Activated naive CD8-positive, alpha-beta T cell treated with anti-CD3 and anti-CD28 coated beads, Interleukin-2, amount 10 ng/mL, durations not matched to agents 7 days and 5 days (primary cell): ENCODE measurements around the gene ZBP1. TPM values are rescaled to one million over a fixed set of nuclear protein-coding genes. Genes with fewer than 3 reads are reported as not detected.

ENCODE experiments used
- ATAC-seq: fragments of 150-1000 bp; cut with Tn5 transposase; one replicate; pipeline ENCODE4 v1.10.0; 2021; ENCODE audit warnings: low read depth, moderate library complexity
- POLR2A ChIA-PET: fragments of 350-600 bp; sonication (Branson Sonifier 250); formaldehyde crosslinking; loops from one replicate; lab custom pipeline; 2021; ENCODE audit warnings: antibody characterized with exemption; lab: Charles Lee
- DNase-seq: peaks from one replicate; pipeline ENCODE4 v3.0.0; 2021
- H3K27ac Mint-ChIP-seq: one replicate; pipeline ENCODE4 v1.8.0; 2022; ENCODE audit warnings: mild to moderate bottlenecking, mixed read lengths
- H3K27me3 Mint-ChIP-seq: one replicate; pipeline ENCODE4 v1.8.0; 2022; ENCODE audit warnings: mild to moderate bottlenecking, moderate library complexity, mixed read lengths
- H3K36me3 Mint-ChIP-seq: one replicate; pipeline ENCODE4 v1.8.0; 2021; ENCODE audit warnings: mild to moderate bottlenecking, mixed read lengths
- H3K4me1 Mint-ChIP-seq: one replicate; pipeline ENCODE4 v1.8.0; 2021; ENCODE audit warnings: mixed read lengths
- H3K4me3 Mint-ChIP-seq: one replicate; pipeline ENCODE4 v1.8.0; 2022; ENCODE audit warnings: mild to moderate bottlenecking, moderate library complexity, mixed read lengths
- H3K9me3 Mint-ChIP-seq: one replicate; pipeline ENCODE4 v1.8.0; 2021; ENCODE audit warnings: mixed read lengths
- total RNA-seq, 2 experiments: library from RNA; stranded (reverse); gene quantifications; one replicate each; pipeline ENCODE4 v1.2.3, GENCODE V29; 2021

Gene ZBP1
- total RNA-seq, 2 experiments from 2014 or later, result 27.5 to 28.5 TPM

DNA sequence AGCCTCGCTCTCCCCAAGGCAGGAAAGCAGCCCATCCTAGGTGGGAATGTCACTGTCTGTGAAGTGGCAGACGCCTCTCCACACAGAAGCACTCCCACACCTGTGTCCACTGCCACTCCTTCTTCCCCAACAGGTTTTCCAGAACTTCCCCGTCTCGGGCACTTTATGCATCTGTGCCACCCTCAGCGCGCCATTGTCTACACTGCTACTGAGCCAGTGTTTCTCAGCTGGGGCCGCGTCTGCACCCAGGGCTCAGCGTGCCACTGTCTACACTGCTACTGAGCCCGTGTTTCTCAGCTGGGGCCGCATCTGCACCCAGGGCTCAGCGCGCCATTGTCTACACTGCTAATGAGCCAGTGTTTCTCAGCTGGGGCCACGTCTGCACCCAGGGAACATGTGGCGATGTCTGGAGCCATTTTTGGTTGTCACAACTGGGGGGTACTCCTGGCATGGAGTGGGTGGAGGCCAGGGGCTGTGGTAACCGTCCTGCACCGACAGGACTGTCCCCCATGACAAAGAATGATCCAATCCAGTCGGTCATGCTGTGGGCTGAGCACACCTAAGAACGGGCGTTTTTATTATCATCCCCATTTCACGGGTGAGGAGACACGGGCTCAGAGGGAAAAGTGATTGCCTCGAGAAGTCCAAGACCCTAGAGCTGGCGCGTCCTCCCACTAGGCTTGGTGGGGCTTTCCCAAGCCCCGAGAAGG is 41.7 kb upstream of the ZBP1 start:
- Mint-ChIP-seq H3K9me3 (peaks cover 4% of the 10 kb centered on the region), H3K27ac (no peak overlapping the region)

DNA sequence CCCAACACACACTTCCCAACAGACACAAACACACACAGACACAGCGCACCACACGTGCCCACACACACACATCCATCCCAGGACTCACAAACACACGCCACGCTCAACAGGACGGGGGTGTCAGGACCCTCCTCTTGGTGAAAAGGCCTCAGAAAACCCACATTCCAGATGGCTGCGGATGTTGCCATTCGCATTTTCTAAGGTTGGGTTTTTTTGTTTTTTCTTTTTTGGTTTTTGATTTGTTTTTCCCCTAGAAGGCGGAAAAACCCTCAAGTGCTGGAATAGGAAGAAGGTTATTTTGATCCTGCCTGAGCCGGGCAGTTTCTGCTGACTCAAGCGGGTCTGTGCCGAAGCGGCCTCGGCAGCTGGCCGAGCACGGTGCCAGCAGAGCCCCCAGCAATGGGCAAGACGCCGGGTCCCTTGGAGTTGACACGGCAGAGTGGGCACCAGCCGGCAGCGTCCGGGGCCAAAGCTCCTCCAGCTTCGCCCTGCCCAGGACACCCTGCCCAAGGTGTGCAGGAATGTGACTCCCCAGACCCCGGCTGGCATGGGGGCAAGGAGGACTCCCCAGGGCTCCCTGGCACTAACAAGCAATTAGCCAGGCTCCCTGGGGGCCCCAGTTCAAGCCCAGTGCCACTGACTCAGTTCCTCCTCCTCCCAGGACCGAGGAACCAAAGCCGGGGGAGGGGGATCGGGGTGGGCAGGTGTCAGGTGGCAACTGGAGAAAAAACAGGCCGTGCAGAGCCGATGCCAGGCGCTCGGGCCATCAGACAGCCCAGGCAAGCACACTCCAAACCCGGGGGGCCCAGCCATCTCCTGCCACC is 40.9 kb upstream of the ZBP1 start:
- Mint-ChIP-seq H3K4me1 (peaks cover 15% of the 10 kb centered on the region), H3K27me3 (no peaks in the 10 kb centered on the region), H3K27ac (no peak overlapping the region), H3K4me3 (no peak overlapping the region), H3K9me3 (peaks cover 4% of the 10 kb centered on the region), H3K36me3 (no peaks in the 10 kb centered on the region)
- POLR2A ChIA-PET, result no interaction called here
- DNase-seq, result peak; percentile 21
- ATAC-seq, result no peak

More for the DNA sequence above, 41.7 kb upstream of the ZBP1 start:
- Mint-ChIP-seq H3K27me3 (no peaks in the 10 kb centered on the region), H3K4me1 (peaks cover 15% of the 10 kb centered on the region), H3K36me3 (no peaks in the 10 kb centered on the region), H3K4me3 (no peak overlapping the region)
- POLR2A ChIA-PET, result no interaction called here
- DNase-seq (peak; percentile 13), ATAC-seq (no peak)

DNA sequence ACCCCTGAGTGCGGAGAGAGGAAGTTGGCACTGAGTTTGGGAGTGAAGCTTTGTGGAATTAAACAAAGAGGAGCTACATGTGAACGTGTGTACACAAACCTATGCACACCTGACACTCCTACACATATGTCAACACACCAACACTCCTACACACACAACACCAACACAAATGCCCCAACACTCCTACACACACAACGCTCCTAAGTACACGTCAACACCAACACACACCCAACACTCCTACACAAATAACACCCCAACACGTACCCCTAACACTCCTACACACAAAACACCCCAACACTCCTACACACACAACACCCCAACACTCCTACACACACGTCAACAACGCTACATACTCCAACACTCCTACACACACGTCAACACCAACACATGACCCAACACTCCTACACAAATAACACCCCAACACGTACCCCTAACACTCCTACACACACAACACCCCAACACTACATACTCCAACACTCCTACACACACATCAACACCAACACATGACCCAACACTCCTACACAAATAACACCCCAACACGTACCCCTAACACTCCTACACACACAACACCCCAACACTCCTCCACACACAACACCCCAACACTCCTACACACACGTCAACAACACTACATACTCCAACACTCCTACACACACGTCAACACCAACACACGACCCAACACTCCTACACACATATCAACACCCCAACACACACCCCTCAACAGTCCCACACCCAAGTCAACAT is 40.1 kb upstream of the ZBP1 start:
- H3K27ac Mint-ChIP-seq, result no peak overlapping the region

DNA sequence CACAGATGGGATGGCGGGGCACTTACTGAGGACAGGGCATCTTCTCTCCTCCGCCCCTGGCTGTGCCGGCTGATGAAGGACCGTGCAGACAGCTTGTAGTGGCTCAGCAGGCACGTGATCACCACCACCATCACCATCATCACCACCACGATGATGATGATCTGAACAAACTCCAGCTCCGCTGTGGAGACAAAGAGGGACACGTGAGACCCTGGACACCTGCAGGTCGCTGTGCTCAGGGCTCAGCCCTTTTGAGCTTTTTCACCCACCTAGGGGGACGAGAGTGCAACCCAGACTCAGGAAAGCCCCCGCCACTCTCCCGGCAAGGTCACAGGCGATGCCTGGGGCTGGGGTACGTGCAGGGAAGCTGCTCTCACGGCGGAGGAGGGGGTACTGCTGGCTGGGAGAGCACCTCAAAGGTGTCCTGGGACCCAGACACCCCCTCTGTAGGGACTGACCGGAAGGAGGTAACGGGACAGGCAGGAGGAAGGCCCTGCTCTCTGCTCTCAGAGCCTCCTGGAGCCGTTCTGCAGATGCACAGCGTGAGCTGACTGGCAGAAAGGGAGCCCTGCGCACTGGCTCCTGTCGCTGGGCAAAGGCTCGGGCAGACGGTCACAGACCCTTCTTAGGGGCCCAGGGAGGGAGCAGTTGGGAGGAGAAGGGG is 39.4 kb upstream of the ZBP1 start:
- H3K9me3 Mint-ChIP-seq, result peaks cover 4% of the 10 kb centered on the region
- ATAC-seq (no peak), DNase-seq (peak; percentile 27)
- H3K27me3 Mint-ChIP-seq, result peaks cover 5% of the 10 kb centered on the region
- H3K4me3 Mint-ChIP-seq, result no peak overlapping the region
- POLR2A ChIA-PET, result interaction anchor here (1.2 to 1.5 kb wide), 2 partner anchors 29 to 32 kb away, joined by 3 to 4 read pairs; no protein-coding TSS in a partner anchor
- H3K27ac Mint-ChIP-seq, result no peak overlapping the region
- H3K4me1 Mint-ChIP-seq, result peaks cover 15% of the 10 kb centered on the region
- no peaks in the 10 kb centered on the region for H3K36me3 Mint-ChIP-seq

More for the DNA sequence above, 40.1 kb upstream of the ZBP1 start:
- H3K9me3 Mint-ChIP-seq, result peaks cover 4% of the 10 kb centered on the region
- H3K4me1 Mint-ChIP-seq, result peaks cover 15% of the 10 kb centered on the region
- DNase-seq (peak; percentile 10), ATAC-seq (no peak)
- no peak overlapping the region for H3K4me3 Mint-ChIP-seq
- POLR2A ChIA-PET, result interaction anchor here (1.2 kb wide), 1 partner anchor 32 kb away, joined by 3 read pairs; no protein-coding TSS in a partner anchor
- peaks cover 5% of the 10 kb centered on the region for H3K27me3 Mint-ChIP-seq
- no peaks in the 10 kb centered on the region for H3K36me3 Mint-ChIP-seq

DNA sequence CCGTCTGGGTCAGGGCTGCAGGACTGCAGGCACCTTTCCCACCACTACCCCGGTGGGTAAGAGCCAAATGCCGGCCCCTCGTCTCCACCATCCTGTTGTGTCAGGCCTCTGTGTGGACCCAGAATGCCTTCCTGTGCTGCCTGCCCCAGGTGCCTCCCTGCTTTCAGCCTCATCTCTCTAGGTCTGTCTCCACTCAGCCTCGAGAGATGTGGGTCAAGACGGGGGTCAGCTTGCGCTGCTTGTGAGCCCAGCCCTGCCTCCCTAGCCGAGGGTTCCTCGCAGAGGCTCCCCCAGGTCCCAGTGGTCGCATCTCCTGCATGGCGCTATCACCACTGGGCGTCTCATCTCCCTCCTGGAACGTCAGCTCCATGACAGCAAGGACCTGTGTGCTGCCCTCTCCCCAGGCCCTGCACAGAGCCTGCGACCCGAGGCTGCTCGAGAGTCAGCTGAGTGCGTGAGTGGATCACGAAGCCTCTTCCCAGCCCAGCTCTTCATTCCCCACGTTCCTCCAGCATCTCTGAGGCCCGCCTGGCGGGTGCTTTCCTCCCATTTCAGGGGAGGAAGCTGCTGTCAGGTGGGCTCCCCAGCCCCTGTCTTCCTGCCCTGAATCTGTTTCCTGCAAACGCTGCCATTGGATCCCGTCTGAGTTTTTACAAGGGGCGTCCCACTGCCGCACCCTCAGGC is 38.7 kb upstream of the ZBP1 start:
- POLR2A ChIA-PET, result interaction anchor here (1.2 to 1.5 kb wide), 2 partner anchors 28 to 31 kb away, joined by 3 to 4 read pairs; no protein-coding TSS in a partner anchor
- H3K4me3 Mint-ChIP-seq, result no peak overlapping the region
- H3K36me3 Mint-ChIP-seq, result no peaks in the 10 kb centered on the region
- H3K4me1 Mint-ChIP-seq, result peaks cover 19% of the 10 kb centered on the region
- peaks cover 4% of the 10 kb centered on the region for H3K9me3 Mint-ChIP-seq
- H3K27me3 Mint-ChIP-seq, result peaks cover 5% of the 10 kb centered on the region
- no peak overlapping the region for H3K27ac Mint-ChIP-seq
- DNase-seq, result peak; percentile 24
- ATAC-seq, result no peak

DNA sequence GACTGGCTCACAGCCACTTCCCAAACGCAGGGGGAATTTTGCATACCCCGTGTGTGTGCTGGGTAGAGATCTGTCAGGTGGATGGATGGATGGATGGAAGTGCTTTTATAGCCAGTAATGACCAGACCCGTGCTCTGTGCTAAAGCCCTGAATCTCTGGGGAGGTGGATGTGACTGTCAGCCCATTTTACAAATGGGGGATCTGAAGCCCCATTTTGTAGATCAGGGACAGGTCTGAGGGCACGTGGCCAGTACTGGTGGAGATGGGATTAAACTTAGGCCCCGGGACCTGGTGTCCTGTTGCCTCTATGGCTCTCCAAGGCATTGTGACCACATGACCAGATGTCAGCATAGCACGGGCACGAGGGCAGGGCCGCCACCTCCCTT is 38.2 kb upstream of the ZBP1 start:
- DNase-seq, result peak; percentile 23

DNA sequence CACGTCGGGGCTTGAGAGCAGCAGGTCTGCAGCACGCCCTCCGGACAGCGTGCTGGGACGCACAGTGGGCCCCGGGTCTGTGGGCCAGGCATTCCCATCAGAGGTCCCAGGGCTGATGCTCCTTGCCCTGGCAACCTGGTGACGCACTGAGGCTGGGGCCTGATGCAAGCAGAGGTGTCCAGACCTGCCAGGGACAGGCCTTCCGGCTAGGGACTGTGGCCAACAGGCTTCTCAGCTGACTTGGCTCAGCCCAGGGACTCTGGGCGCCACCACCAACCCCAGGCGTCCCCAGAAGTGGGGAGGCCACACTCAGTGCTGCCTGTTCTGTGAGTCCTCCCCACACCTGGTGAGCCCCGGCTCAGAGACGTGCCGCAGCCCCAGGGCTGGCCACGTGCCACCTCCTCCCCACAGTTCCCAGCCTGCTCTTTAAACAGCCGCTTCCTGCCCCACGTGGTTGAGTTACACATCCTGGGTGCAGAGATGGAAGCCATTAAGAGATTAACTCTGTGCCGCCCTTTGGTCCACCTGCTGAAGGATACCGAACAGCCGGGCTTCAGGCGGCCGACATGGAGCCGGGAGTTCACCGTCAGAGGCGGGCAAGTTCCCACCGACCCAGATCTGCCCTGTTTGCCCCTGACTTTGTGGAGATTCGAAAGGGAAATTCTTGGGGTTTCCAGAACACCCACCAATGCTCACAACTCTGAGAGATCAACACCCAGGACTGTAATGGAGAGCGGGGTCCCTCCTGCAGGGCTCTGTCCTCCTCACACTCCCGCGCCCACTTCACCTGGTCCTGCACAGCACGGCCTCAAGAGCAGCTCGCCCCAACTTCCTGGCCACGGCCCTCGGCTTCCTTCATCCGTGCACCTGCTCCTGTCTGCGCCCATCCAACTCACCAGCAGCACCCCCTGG is 37.6 kb upstream of the ZBP1 start:
- H3K27me3 Mint-ChIP-seq, result peaks cover 5% of the 10 kb centered on the region
- H3K9me3 Mint-ChIP-seq, result peaks cover 4% of the 10 kb centered on the region
- peak overlapping the region; percentile 55 for H3K4me3 Mint-ChIP-seq
- no peaks in the 10 kb centered on the region for H3K36me3 Mint-ChIP-seq
- peak overlapping the region; percentile 87 for H3K27ac Mint-ChIP-seq
- POLR2A ChIA-PET, result interaction anchor here (0.5 to 1.5 kb wide), 3 partner anchors 24 to 38 kb away, joined by 3 to 5 read pairs (median 4); partner anchors contain the start of gene ZBP1
- DNase-seq (peak; percentile 74), ATAC-seq (peak; percentile 92)
- peaks cover 19% of the 10 kb centered on the region for H3K4me1 Mint-ChIP-seq

More for the DNA sequence above, 38.2 kb upstream of the ZBP1 start:
- no peaks in the 10 kb centered on the region for H3K36me3 Mint-ChIP-seq
- H3K27ac Mint-ChIP-seq, result peak overlapping the region; percentile 87
- H3K4me3 Mint-ChIP-seq, result peak overlapping the region; percentile 55
- H3K4me1 Mint-ChIP-seq, result peaks cover 19% of the 10 kb centered on the region
- POLR2A ChIA-PET, result interaction anchor here (1.5 kb wide), 1 partner anchor 27 kb away, joined by 4 read pairs; no protein-coding TSS in a partner anchor
- no peak for ATAC-seq
- H3K9me3 Mint-ChIP-seq, result peaks cover 4% of the 10 kb centered on the region
- peaks cover 5% of the 10 kb centered on the region for H3K27me3 Mint-ChIP-seq

DNA sequence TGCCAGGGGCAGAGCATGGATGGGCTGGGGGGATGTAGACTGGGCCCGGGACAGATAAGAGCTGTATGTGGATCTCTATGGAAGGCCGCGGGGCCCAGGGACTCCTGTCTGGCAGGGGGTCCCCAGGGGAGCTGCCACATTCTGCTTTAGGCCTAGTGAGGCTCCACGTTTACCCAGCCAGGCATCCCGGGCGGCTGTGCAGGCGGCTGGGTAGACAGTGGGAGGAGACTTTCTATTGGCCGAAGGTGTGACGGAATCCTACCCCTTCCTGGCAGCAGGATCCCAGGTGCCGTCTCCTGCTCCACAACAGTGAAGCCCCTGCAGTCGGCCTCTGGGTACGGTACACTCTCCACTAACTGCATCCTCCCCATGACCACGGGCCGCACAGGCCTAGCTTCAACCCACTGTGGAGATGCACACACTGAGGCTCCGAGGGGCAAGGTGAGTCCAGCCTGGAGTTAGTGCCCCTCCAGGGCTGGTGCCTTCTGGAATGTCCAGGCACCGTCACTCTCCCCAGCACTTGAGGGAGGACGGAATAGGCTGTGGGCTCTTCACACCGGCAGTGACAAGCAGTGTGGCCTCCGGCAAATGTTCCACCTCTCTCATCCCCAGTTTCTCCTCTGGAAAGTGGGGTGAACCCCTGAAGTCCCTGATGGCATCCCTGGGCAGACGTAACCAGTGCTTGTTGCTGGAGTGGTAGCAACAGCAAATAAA is 36.8 kb upstream of the ZBP1 start:
- H3K4me3 Mint-ChIP-seq, result no peak overlapping the region
- peaks cover 19% of the 10 kb centered on the region for H3K4me1 Mint-ChIP-seq
- H3K27ac Mint-ChIP-seq, result no peak overlapping the region
- peaks cover 5% of the 10 kb centered on the region for H3K27me3 Mint-ChIP-seq
- POLR2A ChIA-PET, result interaction anchor here (0.5 to 1.1 kb wide), 3 partner anchors 23 to 37 kb away, joined by 3 to 5 read pairs (median 3); partner anchors contain the start of gene ZBP1
- ATAC-seq (no peak), DNase-seq (peak; percentile 28)
- peaks cover 4% of the 10 kb centered on the region for H3K9me3 Mint-ChIP-seq
- no peaks in the 10 kb centered on the region for H3K36me3 Mint-ChIP-seq

DNA sequence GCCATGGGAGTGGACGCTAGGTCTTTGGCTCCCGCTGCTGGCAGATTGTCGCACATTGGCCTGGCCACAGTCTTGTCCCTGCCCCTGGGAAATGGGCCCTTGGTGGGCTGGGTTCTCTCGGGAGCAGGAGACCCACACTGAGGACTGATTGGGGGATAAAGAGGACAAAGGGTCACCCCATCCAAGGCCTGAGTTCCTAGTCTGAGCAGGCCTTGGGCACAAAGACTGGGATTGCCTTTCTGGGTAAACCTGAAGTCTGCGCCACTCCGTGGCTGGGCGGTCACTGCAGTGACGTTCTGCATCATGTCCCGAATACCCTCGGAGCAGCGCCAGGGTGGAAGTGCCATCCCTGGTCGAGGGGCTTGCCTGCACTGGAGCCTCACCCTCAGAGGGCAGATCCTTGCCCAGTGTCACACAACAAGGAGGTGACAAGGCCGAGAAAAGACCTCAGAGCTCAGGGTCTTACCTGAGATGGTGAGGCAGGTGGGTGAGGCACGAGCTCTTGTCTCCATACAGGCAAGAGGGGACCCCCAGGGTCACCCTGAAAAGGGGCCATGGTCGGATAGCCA is 36.1 kb upstream of the ZBP1 start:
- Mint-ChIP-seq H3K36me3 (no peaks in the 10 kb centered on the region), H3K4me3 (no peak overlapping the region), H3K4me1 (peaks cover 19% of the 10 kb centered on the region), H3K27me3 (peaks cover 7% of the 10 kb centered on the region), H3K27ac (no peak overlapping the region), H3K9me3 (peaks cover 4% of the 10 kb centered on the region)
- DNase-seq, result peak; percentile 29
- POLR2A ChIA-PET, result interaction anchor here (1.1 kb wide), 2 partner anchors 28 to 36 kb away, joined by 3 to 5 read pairs; partner anchors contain the start of gene ZBP1
- no peak for ATAC-seq

DNA sequence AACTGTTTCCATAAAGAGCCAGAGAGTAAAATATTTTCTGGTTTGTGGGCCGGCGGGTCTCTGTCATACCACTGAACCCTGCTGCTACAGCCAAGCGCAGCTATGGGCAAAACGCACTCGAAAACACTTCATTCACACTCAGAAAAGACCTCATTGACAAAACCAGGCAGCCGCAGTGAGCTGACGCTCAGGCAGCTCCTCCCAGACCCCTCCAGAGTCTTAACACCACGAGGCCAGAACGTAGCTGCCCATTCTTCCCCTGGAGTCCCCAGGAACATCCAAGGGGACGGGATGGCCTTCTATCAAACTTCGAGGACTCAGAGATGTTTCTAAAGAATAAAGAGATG is 35.6 kb upstream of the ZBP1 start:
- no peak for ATAC-seq
- no peaks in the 10 kb centered on the region for H3K36me3 Mint-ChIP-seq
- POLR2A ChIA-PET, result no interaction called here
- H3K27me3 Mint-ChIP-seq, result peaks cover 7% of the 10 kb centered on the region
- H3K27ac Mint-ChIP-seq, result peak overlapping the region; percentile 21
- DNase-seq, result peak; percentile 25
- H3K4me1 Mint-ChIP-seq, result peaks cover 19% of the 10 kb centered on the region
- peaks cover 4% of the 10 kb centered on the region for H3K9me3 Mint-ChIP-seq
- no peak overlapping the region for H3K4me3 Mint-ChIP-seq
